ENCODE data around the gene NXNL2. TPM values are rescaled to one million over a fixed set of nuclear protein-coding genes. Genes with fewer than 3 reads are reported as not detected.
A peak's percentile ranks its signal among the peaks of the same experiment; 100 is the strongest.

The NXNL2 gene
- total RNA-seq, 1 experiment from 2014 or later, result 6.9 TPM

- DNase-seq (ENCODE audit: low read depth), result no peak
- in situ Hi-C loops (cut with HindIII; ENCODE audit: low pct_unique_long_range_greater_than_20kb, low sequenced_read_pairs), result no loop called here
These were observed 6.7 kb upstream of the NXNL2 start for GRCh38 chr9:88528080-88528790.

GRCh38 chr9:88529496-88529895, 5.5 kb upstream of the NXNL2 start:
- no peak for DNase-seq (ENCODE audit: low read depth)
- in situ Hi-C loops (cut with HindIII; ENCODE audit: low pct_unique_long_range_greater_than_20kb, low sequenced_read_pairs), result no loop called here

- in situ Hi-C loops (cut with HindIII; ENCODE audit: low pct_unique_long_range_greater_than_20kb, low sequenced_read_pairs), result no loop called here
- DNase-seq (ENCODE audit: low read depth), result peak; percentile 87
These were observed 4.9 kb upstream of the NXNL2 start for GRCh38 chr9:88530051-88530450.

- peak; percentile 87 for DNase-seq (ENCODE audit: low read depth)
- in situ Hi-C loops (cut with HindIII; ENCODE audit: low pct_unique_long_range_greater_than_20kb, low sequenced_read_pairs), result no loop called here
These were observed 2.9 kb upstream of the NXNL2 start for GRCh38 chr9:88531920-88532698.

GRCh38 chr9:88533951-88534455, 975 bp upstream of the NXNL2 start:
- DNase-seq (ENCODE audit: low read depth), result peak; percentile 75
- in situ Hi-C loops (cut with HindIII; ENCODE audit: low pct_unique_long_range_greater_than_20kb, low sequenced_read_pairs), result no loop called here

GRCh38 chr9:88535226-88536022, 446 bp downstream of the NXNL2 start:
- in situ Hi-C loops (cut with HindIII; ENCODE audit: low pct_unique_long_range_greater_than_20kb, low sequenced_read_pairs), result no loop called here
- peak; percentile 67 for DNase-seq (ENCODE audit: low read depth)

GRCh38 chr9:88536023-88536324, 996 bp downstream of the NXNL2 start:
- in situ Hi-C loops (cut with HindIII; ENCODE audit: low pct_unique_long_range_greater_than_20kb, low sequenced_read_pairs), result no loop called here
- peak; percentile 38 for DNase-seq (ENCODE audit: low read depth)

GRCh38 chr9:88536951-88537760, 2.2 kb downstream of the NXNL2 start:
- peak; percentile 98 for DNase-seq (ENCODE audit: low read depth)
- in situ Hi-C loops (cut with HindIII; ENCODE audit: low pct_unique_long_range_greater_than_20kb, low sequenced_read_pairs), result no loop called here

GRCh38 chr9:88537761-88538091, 2.7 kb downstream of the NXNL2 start:
- DNase-seq (ENCODE audit: low read depth), result no peak
- in situ Hi-C loops (cut with HindIII; ENCODE audit: low pct_unique_long_range_greater_than_20kb, low sequenced_read_pairs), result no loop called here

- peak; percentile 37 for DNase-seq (ENCODE audit: low read depth)
- in situ Hi-C loops (cut with HindIII; ENCODE audit: low pct_unique_long_range_greater_than_20kb, low sequenced_read_pairs), result no loop called here
These were observed 3.5 kb downstream of the NXNL2 start for GRCh38 chr9:88538311-88539085.

GRCh38 chr9:88539246-88539645, 4.3 kb downstream of the NXNL2 start:
- DNase-seq (ENCODE audit: low read depth), result no peak
- in situ Hi-C loops (cut with HindIII; ENCODE audit: low pct_unique_long_range_greater_than_20kb, low sequenced_read_pairs), result no loop called here

- in situ Hi-C loops (cut with HindIII; ENCODE audit: low pct_unique_long_range_greater_than_20kb, low sequenced_read_pairs), result no loop called here
- no peak for DNase-seq (ENCODE audit: low read depth)
These were observed 5.3 kb downstream of the NXNL2 start for GRCh38 chr9:88540251-88540763.

- in situ Hi-C loops (cut with HindIII; ENCODE audit: low pct_unique_long_range_greater_than_20kb, low sequenced_read_pairs), result no loop called here
- no peak for DNase-seq (ENCODE audit: low read depth)
These were observed 9.3 kb downstream of the NXNL2 start for GRCh38 chr9:88544245-88544644.

- in situ Hi-C loops (cut with HindIII; ENCODE audit: low pct_unique_long_range_greater_than_20kb, low sequenced_read_pairs), result no loop called here
- DNase-seq (ENCODE audit: low read depth), result no peak
These were observed 16.7 kb downstream of the NXNL2 start for GRCh38 chr9:88551546-88552137.

- no peak for DNase-seq (ENCODE audit: low read depth)
- in situ Hi-C loops (cut with HindIII; ENCODE audit: low pct_unique_long_range_greater_than_20kb, low sequenced_read_pairs), result no loop called here
These were observed 18.4 kb downstream of the NXNL2 start for GRCh38 chr9:88553350-88553749.

GRCh38 chr9:88555268-88555980, 20.4 kb downstream of the NXNL2 start:
- no peak for DNase-seq (ENCODE audit: low read depth)
- in situ Hi-C loops (cut with HindIII; ENCODE audit: low pct_unique_long_range_greater_than_20kb, low sequenced_read_pairs), result no loop called here
